ENCODE data around the gene MT1HL1.
"Not testable (repeated sequence)": the region's sequence is repeated elsewhere in the genome, so short reads cannot be mapped to it uniquely, and the experiment has no call there.

MT1HL1 gene

DNA sequence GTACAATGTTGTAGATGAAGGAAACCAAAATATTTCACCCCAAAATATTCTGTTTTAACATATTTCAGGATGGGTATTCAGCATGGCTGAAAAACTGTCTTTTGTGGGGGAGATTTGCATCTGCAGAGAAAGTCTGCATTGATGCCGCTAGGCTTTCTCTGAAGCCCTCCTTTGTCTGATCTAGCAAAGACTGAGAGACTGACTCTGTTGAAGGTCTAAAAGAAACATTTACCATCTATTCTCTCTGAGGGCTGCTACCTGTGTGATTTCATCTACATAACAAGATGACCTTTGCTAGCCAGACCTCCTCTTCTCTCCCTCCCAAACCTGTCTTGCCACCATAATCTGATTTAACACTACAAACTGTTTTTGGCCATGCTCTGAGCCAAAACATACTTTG is 12.4 kb upstream of the MT1HL1 start:
- DNase-seq (ENCODE audit: low spot score), result no peak

DNA sequence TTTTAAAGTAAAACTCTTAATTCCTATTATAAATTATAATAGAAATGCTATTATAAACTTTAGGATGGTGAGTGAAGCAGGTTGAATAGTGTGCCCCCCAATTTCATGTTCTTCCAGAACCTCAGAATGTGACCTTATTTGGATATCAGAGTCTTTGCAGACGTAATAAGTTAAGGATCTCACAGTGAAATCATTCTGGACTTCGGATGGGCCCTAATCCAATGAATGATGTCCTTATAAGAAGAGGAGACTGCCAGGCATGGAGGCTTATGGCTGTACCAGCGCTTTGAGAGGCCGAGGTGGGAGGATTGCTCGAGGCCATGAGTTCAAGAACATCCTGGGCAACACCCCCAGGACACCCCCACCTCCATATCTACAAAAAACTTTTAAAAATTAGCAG is 9.4 kb upstream of the MT1HL1 start:
- DNase-seq (ENCODE audit: low spot score), result no peak

DNA sequence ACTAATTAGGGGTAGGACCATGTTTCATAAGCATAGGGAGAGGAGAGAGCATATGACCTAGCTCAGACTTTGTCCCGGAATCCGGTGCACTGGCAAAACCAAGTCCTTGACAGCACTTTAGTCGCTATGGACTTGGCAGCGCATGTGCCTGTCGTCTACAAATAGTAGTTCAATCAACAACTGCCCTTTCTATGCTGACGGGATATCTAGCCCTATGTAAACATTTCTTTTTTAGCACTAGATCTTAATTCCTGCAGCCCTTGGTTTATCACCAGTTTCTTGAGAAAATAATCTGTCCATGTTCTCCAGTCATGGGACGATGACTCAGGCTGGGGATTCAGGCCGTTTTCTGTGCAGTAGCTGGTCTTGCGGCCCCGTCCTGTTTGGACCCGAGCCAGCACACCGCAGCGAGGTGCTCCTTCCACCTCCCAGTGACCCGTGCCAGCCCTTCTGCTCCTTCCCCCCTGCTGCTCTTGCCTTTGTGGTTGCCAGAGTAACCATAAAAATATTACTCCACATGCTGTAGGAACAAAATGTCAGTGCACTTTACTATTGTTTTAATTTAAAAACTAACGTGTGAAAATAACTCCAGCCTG is 8.6 kb upstream of the MT1HL1 start:
- DNase-seq (ENCODE audit: low spot score), result no peak

DNA sequence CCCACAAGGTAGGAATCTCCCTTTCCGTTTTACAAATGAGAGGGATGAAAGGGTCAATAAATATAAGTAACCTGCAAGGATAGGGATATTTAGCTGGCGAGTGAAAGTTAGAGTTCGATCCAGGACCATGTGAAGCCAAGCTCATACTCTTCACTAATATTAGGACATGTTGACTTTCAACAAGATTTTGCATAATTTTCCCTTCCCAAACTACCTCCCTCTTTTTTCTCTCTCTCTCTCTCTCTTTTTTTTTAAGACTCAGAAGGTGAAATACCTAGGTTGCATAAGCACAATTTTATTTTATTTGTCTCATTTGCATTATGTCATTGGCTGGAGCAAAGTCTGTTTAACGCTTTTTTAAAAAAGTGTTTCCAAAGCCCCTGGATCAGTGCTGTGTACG is 8.1 kb upstream of the MT1HL1 start:
- DNase-seq (ENCODE audit: low spot score), result no peak

- no peak for DNase-seq (ENCODE audit: low spot score)
Observed at GRCh38 chr1:237011432-237011831, 7.2 kb upstream of the MT1HL1 start.

DNA sequence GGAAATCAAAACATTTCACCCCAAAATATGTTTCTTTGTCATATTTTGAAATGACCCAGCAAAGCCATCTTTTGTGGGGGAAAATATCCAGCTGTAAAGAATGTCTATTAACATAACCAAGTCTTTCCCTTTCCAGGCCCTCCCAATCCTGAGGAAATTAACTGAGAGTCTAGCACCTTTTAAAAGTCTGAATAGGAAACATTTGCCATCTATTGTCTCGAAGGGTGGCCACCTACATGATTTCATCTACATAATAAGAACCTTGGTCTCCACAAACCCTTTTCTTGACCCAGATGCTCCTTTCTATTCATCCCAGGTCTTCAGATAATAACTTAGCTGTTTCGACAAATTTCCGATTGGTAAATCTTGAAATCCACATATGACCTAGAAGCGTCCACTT is 5.4 kb upstream of the MT1HL1 start:
- no peak for DNase-seq (ENCODE audit: low spot score)

- DNase-seq (ENCODE audit: low spot score), result no peak
Observed at GRCh38 chr1:237007147-237007881, 3.1 kb upstream of the MT1HL1 start.

DNA sequence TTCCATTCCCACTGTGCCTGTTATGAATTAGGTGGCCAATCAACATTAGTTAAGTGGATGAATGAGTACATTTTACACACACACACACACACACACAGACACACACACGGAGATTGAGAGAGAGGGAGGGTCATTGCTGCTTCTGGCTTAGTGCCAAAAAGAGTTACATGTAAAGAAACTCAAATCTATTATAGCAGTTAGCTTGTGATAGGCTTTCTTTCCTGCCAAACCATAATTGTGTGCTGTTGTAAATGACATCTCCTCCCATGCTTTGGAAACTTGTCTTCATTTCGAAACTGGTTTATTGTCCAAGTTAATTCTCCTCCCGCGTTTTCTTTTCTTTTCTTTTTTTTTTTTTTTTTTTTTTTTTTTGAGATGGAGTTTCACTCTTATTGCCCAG is 1.4 kb upstream of the MT1HL1 start:
- no peak for DNase-seq (ENCODE audit: low spot score)

DNA sequence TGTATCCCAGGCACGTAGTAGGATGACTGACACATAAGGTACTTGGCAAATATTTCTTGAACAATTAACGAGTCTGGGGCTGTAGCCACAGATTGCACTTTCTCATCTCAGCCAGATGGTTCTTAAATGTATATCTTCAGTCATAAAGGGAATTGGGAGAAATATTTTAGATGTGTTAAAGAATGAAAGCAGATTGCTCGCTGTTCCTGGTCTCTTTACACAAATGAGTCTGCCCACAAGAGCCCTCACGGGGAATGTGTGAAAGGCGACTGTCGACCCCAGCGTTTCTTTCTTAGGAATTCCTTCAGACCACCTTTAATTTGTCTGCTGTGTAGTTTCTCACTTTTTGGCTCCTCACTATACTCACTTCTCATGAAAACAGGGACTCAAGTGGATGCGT is 725 bp downstream of the MT1HL1 start:
- DNase-seq (ENCODE audit: low spot score), result no peak

GRCh38 chr1:237000191-237000590 is 4.0 kb downstream of the MT1HL1 start:
- no peak for DNase-seq (ENCODE audit: low spot score)

- DNase-seq (ENCODE audit: low spot score), result no peak
Observed at GRCh38 chr1:236998546-236998945, 5.7 kb downstream of the MT1HL1 start.

DNA sequence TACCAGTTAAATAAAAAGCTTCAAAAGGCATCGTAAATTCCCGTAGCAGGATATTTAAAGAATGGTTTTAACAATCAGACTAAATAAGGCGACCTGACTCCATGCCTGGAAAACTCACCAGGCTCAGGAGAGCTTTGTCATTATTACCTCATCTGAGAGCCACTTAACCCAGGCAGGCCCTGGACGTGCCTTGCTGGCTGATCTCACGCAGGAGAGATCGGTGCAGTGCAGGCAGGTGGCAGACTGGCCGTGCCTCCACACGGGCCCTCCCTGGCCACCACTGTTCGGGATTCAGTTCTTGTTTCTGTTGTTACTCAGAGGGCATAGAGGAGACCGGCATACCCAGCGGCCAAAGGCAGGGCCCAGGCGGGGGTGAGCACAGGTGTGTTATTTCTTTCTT is 6.4 kb downstream of the MT1HL1 start:
- no peak for DNase-seq (ENCODE audit: low spot score)

DNA sequence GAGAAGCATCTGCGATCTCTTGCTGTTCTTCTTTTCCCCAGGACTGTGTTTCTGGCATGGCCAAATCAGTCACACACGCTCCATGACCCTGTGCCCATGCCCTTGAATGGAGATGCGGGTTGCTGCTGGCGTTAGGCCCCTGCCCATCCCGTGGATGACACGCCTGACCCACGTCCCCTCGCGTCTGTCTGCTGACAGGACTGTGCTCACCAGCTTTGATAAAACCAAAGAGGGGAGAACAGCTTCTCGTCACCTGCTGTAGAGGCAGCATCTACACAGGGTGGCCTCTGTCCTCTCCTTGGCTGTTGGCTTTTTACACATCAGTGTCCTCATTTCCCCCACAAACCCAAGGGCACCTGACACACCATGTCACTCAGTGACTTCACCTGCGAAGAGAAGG is 6.9 kb downstream of the MT1HL1 start:
- DNase-seq (ENCODE audit: low spot score), result no peak

DNA sequence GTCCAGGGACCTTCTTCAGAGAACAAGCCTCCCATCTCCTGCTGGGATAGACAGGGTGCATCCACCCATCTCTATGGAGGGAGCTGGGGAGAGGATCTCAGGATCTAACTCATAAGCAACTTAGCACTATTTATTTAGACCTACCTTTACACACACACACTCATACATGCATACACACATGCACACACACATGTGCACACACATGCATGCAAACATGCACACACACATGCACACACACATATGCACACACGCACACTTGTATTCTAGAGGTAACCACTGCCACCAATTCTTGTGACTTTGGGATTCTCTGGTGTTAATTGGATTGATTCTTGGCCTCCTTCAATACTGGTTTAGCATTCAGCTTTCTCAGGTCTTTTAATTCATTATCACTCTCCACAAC is 9.8 kb downstream of the MT1HL1 start:
- no peak for DNase-seq (ENCODE audit: low spot score)

GRCh38 chr1:236992449-236992848 is 11.8 kb downstream of the MT1HL1 start:
- no peak for DNase-seq (ENCODE audit: low spot score)

DNA sequence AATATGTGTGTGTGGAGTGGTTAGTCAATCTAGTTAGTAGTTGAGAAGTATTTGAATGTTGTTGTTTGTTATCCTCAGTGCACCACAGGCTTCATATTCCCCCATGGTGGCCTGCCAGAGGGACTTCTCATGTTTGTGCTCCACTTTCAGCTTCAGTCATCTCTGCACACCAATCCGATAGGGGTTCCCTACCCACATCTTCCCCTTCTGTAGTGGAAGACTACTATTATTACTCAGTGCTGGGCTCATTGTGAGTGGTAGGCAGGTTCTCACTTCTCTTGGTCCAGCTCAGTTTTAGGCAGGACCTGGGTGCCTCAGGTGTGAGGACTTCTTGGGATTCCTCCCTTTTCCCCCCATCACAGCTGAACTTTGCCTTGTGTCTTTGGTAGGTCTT is 14.2 kb downstream of the MT1HL1 start:
- no peak for DNase-seq (ENCODE audit: low spot score)

GRCh38 chr1:236989290-236990051 is 14.8 kb downstream of the MT1HL1 start:
- no peak for DNase-seq (ENCODE audit: low spot score)

GRCh38 chr1:236983818-236984217 is 20.4 kb downstream of the MT1HL1 start:
- no peak for DNase-seq (ENCODE audit: low spot score)

GRCh38 chr1:236982380-236982779 is 21.9 kb downstream of the MT1HL1 start:
- no peak for DNase-seq (ENCODE audit: low spot score)

DNA sequence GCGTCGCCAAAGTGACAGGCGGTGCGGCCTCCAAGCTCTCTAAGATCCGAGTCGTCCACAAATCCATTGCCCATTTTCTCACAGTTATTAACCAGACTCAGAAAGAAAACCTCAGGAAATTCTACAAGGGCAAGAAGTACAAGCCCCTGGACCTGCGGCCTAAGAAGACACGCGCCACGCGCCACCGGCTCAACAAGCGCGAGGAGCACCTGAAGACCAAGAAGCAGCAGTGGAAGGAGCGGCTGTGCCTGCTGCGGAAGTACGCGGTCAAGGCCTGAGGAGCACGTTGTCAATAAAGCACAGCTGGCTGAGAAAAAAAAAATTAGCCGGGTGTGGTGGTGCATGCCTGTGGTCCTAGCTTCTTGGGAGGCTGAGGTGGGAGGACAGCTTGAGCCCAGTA is 22.8 kb downstream of the MT1HL1 start:
- not testable (repeated sequence) for DNase-seq (ENCODE audit: low spot score)

- DNase-seq (ENCODE audit: low spot score), result no peak
Observed at GRCh38 chr1:236980673-236981072, 23.6 kb downstream of the MT1HL1 start.

- DNase-seq (ENCODE audit: low spot score), result no peak
Observed at GRCh38 chr1:236979149-236979900, 24.9 kb downstream of the MT1HL1 start.

DNA sequence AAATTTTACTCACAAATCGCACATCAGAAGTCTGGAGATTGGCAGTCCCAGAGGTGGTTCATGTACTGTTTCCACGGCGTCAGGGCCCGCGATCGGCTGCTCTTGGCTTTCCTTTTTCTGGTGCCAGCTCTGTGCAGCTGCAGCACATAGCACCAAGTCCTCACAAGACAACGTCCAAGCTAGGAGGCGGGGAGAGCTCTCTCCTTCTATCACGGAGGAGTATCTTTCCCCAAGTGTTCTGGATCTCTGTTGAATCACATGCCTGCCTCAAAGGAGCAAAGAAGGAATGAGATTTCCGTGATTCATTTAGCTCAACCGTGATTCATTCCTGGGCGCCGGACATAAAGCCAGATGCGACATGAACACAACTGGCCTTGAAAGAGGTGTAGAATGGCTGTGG is 25.5 kb downstream of the MT1HL1 start:
- DNase-seq (ENCODE audit: low spot score), result no peak
